NCI-H510A treated with DMSO at 0.1 percent for 48 hours (cell line): ENCODE results near the gene CNTN4.
"Not testable (repeated sequence)": the region's sequence is repeated elsewhere in the genome, so short reads cannot be mapped to it uniquely, and the experiment has no call there.

ENCODE experiments used
- DNase-seq: peaks from one replicate; lab custom pipeline; 2025; lab: John Stamatoyannopoulos, UW

CNTN4 gene

DNA sequence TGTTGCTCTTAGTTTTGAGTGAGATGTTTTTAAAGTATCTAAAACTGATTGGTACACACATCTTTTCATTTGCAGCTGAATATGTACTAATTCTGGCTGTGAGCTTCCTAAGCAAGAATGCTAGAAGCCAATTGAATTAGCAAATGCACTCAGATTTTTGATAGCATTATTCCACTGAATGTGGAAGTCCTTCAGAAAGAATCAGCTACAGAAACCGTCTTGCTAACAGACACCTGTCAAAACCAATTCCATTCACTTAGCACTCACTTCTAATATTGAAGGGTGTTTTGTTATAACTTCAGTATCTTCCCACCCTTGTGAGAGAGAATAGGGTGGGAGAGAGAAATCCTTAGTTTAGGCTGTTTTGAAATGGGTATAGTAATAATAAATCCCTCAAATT is 693.8 kb downstream of the CNTN4 start:
- no peak for DNase-seq

DNA sequence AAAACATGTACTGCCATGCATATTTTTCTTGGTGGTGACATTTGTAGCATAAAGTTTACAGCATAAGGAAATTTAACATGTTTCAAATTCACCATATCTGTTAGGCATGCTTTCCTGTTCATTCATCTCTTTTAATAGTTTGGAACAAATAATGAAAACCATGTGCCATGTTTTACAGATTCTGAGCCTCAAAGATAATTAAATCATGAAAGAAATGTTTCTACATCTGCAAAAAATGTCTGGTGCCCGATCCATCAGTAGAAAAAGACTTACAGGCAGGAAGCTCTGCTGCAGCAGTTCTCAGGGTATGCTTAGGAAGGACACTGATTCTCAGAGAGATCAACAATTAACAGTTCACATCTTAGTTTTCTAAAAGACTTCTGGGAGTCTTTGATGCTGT is 695.3 kb downstream of the CNTN4 start:
- DNase-seq = no peak

DNA sequence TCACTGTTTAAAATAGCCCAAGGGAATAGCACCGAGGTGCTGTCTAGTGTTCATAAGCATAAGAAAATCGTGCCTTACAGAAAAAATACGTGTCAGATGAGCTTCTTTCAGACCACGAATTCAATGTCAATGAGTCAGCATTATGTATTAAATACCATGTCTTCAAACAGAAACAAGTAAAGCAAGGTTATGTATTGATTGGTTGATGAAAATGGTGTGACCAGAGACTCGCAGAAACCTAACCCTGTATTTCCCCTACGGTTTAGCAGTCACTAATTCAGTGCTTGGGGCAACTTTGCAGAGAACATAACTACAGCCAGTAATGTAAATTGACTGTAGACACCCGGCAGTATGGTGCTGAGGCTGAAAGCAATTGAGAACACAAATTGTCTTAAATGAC is 703.8 kb downstream of the CNTN4 start:
- DNase-seq = no peak

DNA sequence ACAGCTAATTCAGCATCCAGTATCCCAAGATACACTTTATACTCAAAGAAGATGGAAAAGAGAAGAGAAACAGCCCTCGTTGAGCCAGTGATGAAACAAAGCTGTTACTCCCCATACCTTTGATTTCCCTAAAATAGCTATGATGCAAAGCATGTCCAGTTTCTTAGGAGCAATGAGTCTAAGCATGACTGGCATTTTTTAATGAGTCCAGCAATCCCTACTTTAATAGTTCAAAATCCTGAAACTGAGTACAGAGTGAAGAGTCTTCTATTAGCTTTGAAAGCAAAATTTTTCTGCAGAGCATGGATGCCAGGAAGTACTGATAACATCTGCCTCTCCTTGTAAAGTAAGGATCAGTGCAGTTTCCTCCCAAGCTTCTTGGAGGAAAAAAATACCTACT is 708.8 kb downstream of the CNTN4 start:
- DNase-seq = no peak

DNA sequence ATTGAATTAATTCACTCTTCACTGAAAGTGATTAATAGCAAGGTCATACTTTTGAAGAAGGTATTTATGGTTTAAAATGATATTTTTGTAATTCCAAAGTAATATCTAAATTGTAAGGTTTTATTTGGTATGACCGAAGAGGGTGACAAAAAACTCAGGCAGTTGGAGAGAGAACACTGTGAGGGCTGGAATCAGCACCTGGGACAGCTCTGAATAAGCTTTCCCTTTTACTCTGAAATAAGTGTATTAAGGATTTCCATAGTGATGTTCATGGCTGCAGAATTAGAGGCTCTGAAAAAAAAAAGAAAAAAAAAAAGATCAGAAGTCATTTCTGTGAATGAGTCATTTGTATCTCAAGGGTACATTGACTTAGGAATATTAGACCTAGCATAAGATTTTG is 712.1 kb downstream of the CNTN4 start:
- no peak for DNase-seq

DNA sequence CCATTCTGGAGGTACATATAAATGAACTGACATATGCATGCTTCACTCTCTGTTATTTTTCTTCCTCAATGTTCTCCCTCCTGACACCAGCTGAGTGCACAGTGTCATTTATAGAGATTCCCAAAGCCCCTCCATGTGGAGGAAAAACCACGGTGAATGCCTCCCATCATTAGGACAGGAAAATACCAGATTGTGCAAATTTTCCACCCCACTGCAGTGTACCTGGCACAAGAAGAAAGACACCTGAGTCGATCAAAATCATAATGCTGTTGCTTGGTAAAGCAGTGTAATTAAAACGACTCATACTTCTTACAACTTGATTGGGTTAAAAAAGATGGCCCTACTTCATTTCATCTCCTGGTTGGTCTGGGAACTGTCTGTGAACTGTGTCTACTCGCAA is 720.9 kb downstream of the CNTN4 start:
- DNase-seq = no peak

DNA sequence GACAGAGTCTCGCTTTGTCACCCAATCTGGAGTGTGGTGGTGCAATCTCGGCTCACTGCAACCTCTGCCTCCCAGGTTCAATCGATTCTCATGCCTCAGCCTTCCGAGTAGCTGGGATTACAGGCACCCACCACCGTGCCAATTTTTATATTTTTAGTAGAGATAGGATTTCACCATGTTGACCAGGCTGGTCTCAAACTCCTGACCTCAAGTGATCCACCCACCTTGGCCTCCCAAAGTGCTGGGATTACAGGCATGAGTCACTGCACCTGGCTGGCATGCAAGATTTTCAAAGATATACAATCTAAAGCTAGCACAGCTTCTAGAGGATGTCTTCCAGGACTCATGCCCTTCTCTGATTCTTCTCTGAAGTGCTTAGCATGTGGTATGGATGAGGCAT is 722.3 kb downstream of the CNTN4 start:
- DNase-seq = not testable (repeated sequence)

DNA sequence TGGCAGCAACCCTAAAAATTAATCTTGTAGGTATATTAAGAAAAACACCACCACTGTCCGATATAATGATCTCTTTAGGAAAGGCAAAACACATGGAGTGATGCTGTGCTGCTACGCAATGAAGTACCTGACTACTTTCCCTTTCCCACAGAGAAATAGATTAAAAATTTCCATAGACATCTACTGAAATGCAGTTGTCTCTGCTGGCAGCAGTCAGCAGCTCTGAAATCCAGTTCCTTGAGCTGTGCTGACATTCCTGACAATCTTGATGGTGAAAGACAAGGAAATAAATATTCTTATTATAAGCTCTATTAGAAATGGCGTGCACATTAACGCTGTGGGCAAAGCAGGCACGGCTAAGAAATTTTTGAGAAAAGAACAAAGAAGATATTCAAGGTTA is 723.9 kb downstream of the CNTN4 start:
- DNase-seq = no peak

DNA sequence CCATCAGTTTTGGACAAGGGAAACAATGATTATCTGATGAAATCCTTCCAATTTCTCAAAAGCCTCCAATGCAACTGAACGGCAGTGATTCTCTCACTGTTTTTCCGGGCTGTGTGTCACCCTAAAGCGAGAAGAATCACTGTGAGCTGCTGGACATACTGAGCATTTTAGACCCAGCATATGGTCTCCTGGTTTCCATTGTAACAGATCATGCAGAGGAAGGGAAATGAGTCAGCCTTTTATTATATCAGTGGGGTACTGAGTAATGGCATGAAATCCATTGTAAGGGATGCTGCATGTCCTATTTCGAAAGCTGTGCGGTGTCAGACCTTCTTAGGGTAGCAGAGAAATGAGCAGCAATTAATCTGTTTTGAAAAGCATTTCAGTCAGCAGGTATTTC is 724.4 kb downstream of the CNTN4 start:
- DNase-seq = no peak

DNA sequence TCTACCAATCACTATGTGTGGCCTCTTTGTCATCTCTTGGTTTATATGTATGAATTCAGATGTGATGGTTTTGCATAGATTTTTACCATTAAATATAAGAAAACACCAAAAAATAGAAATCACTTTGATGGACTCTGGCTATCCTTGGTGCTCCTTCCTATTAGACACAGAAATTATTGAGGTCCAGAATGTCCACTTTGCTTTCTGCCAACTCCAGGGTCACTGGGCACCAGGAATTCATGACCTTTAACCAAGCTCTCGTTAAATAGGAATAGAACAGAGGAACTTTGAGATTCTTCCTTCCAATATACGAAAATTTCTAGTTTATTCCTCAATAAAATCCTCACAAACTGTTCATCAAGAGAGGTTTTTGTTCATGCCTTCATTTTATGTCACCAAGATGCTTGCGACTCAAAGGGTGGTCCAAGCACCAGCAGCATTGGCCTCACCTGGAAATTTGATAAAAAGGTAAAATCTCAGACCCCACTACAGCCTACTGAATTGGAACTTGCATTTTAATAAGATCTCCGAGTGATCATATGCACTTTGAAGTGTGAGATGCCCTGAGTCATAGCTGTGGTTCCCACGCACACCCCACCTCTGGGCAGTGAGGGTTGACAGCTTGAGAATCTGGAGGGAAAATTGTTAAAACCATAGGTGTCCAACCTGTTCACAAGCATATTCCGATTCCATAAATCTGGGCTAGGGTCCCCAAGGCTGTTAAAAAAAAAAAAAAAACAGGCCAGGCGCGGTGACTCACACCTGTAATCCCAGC is 725.0 kb downstream of the CNTN4 start:
- DNase-seq = no peak

DNA sequence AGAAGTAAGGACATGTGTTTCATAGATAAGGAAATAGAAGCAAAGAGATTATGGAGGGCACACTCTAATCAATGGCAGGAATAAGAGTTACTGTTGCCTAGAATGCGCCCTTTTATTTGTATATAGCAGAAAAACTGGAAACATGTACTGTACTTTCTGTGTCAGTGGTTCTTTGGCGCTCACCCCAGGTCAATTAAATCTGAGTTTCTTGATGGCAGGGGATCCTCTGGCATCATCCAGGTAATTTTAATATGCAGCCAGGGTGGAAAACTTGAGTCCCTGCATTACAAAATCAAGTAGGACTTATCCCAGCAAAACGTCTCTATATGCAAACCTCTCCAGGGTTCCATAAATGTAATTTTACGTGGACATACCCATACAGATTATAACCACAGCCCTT is 727.4 kb downstream of the CNTN4 start:
- no peak for DNase-seq

DNA sequence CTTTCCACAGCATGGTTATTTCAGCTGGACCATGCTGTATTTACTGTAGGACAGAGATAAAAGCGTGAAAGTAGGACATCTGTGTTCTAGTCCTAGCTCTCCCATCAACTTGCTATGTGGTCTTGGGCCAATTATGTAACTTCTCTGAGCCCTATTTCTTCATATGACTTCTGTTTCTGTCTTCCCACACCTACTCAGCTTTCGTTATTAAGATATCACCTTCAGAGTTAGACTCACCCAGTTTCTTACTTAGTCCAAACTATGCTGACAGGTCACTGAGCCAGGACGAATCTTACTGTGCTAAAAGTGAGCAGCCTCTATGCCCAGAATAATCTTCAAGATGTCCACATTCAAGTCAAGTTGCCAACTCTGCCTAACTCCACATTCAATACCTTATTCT is 727.8 kb downstream of the CNTN4 start:
- DNase-seq = no peak

DNA sequence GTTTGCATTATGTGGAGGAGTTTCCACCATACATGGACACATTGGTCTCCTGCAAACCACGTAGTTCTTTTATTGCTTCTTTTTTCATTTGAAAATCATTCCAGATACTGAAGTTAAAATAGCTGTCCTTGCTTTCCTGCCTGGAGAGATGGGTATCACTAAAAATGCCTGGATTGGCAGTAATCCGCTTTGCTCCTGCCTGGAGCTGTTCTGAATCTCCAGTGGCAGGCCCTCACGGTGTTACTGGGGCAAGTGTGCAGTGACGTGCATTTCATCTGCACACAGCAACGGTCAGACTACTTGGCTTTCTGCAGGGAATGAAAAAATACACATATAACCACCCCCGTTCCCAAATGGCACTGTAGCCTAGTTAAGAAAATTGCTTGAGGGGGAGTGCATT is 738.6 kb downstream of the CNTN4 start:
- DNase-seq = no peak

DNA sequence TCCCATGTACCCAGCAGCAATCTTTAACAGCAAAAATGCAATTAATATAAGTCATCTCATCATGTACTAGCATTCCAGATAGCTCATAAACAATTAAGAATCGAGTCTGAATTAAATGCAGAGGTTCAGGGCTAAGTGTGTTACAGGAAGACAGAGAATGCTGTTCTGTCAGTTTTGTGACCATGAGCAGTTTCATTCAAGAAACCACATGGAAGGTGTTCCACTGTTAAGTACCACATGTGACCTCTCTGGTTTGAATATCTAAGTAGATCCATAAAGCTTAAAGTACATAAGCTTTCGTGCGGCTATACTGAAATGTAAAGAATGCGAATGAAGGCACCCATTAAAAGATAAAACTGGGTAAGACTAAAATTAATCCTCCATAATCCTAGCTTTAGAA is 739.2 kb downstream of the CNTN4 start:
- DNase-seq = no peak

DNA sequence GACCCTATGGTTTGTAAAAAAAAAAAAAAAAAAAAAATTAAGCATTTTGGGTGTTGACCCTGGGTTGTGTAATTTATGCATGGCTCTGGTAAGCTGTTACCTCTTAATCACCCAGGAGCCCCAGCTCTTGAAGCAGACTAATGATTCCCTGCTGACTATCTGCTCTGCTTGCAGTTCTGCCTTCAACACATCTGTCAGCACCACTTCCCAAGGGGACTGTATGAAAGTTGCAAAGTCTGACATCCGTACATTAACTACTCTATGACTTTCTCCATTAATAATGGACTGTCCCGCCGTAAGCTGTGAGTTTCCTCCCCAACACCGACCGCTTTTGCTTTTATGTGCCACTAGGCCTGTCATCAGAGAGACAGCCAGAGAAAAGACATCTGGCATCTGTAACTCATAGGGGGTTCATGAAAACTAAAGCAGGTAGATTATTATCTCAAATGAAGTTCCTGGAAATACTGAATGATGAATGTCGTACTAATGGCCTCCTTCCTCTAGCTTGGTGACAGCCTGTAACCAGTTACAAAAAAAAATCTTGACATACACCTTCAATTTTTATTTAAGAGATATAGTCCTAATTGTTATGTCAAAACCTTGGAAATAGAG is 740.0 kb downstream of the CNTN4 start:
- DNase-seq = no peak

DNA sequence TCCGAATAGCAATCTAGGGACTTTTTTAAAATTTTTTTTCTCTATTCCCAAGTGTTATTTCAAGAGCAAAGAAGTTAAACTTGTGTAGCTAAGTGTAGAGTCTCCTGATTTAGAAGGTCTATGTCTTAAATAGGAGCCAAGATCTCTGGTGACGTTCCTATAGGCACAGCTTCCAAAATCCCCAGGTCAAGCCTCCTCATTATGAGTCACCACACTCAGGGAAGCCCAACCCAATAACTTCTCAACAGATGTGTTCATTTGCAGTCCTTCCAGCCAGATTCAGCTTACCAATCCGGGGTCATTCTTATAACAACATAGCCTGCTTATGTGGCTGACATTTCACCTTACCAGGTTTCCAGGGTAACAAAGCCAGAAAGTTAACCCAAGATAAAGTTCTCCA is 741.2 kb downstream of the CNTN4 start:
- no peak for DNase-seq

DNA sequence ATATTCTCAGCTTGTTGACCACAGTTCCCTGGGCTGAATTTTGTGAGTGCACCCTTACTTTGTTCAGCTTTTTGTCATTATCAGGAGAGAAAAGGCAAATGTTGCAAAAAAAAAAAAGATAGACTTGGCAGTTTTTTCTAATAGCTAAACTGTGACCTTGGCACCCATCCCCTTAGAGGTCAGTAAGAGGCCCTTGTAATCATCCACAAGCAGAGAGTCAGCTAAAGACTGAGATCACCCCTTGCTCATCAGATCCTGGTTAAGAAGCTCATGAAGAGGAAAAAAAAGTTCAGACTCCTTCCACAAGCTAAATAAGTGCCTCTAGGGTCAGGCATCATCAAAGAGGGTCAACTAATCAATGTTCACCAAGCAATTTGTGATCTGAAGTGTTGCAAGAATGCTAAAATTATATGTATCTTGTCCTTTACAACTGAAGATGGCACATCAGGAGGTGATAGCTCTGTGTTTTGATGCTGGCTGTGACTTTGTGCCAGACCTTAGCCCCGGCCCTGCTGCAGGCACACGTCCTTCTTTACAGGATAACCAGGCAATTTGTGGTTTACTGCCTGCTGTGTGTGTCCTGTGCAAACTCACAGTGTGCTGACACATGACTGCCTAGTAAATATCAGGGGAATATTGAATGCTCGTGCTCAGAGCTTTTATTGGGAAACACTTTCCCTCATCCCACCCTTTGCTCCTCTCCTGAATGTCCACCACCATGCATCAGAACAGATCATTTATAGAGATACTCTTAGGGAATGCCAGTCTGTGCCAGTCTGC is 748.6 kb downstream of the CNTN4 start:
- no peak for DNase-seq

DNA sequence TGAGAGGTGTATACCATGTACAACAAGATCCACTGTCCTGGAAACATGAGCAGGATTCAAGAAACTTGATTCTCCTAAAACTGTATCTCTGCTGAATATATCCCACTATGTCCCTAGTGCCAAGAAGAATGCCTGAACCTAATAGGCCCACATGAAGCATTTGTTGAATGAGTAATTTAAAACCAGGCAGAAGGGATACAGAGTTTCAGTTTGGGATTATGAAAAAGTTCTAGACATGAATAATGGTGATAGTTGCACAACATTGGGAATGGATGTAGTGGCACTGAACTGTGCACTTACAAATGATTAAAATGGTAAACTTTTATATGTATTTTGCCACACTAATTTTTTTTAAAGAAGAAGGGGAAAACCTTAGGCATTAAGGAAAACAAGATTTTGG is 750.4 kb downstream of the CNTN4 start:
- no peak for DNase-seq

DNA sequence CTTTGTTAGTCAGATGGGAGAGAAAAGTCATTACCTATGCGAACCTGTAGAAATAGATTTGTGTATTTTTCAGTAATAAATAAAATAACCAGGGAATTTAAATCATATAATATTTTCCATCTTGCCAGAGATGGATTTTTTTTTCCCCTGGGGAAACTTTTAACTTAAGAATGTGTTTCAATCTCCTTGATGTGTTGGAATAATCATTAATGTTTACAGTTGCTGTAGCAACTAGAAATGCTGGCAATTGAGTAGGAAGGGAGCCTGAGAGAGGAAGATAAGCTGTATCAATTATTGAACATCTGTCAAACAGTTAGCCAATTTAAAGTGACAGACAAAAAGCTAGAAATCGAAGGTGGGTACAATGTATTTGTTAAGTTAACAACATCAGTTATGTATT is 752.0 kb downstream of the CNTN4 start:
- no peak for DNase-seq

DNA sequence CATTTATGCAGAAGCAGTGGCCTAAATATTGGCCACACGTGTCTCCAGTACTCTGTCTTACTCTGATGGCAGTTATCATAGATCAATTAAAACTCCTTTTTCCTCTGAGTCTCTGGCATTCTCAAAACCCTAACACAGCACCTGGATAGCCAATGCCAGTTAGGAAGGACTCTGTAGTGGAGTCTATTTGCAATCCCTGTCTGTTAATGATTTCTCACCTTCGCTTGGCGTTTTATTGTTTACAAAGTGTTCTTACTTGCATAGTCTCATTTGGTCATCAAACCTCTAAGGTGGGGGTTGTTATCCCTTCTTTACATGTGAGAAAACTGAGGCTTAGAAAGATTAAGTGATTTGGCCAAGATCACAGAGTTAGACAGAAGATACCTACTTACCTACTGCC is 752.7 kb downstream of the CNTN4 start:
- no peak for DNase-seq

DNA sequence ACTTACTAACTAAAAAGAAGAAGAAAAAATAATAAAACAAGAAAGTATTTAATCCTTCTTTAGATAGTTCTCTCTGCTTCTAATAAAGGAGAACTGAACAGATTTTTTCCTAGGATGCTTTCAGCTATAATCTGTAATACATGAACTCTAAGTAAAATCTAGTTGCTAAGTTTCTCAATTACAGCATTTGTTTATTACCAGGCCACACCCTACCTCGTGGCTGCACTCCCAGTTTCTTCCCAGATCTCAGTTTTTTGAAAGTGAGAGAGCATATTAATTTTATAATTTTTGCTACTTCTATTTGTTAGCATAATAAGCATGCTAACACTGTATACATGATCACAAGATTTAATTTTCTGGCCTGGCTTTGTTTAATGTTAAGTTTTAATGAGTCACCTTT is 753.2 kb downstream of the CNTN4 start:
- no peak for DNase-seq

DNA sequence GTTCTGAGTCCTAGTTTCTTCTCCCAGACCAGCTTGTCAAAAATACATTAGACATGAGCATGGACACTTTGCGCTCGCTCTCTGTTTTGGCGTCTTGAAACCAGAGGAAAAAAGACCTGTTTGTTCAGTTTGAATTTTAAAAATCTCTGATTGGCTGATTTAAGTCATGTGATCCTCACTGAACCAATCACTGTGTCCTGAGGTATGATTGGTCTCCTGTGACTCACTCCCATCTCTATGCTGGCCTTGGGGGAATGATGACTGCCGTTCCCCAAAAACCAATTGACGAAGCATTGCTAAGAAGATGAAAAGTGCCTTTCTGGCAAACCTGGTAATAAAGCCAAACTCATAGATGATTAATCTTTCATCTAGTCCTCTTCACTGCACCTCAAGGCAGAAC is 755.0 kb downstream of the CNTN4 start:
- DNase-seq = no peak
